SKM-1 (cell line): ENCODE measurements around the gene RNF183.
"Not testable (repeated sequence)": the region's sequence is repeated elsewhere in the genome, so short reads cannot be mapped to it uniquely, and the experiment has no call there.

Experiments used
- DNase-seq: peaks from one replicate; lab custom pipeline; 2025; ENCODE audit not compliant: unreplicated experiment; lab: John Stamatoyannopoulos, UW

RNF183 gene

GRCh38 chr9:113275157-113276131 is 27.7 kb downstream of the RNF183 start, which contains the start of the genes CDC26 and PRPF4:
Gene CDC26, minus strand, starts transcription at chr9:113275572. Its CDS starts 3,065 bp downstream, at chr9:113272507.
Gene PRPF4, plus strand, starts transcription at chr9:113275658. Its CDS starts 86 bp downstream, at chr9:113275744.
- DNase-seq: peak; percentile 38

- peak; percentile 36 for DNase-seq
Measured at GRCh38 chr9:113274474-113275156, 28.6 kb downstream of the RNF183 start.

- no peak for DNase-seq
Measured at GRCh38 chr9:113269871-113270270, 33.3 kb downstream of the RNF183 start.

GRCh38 chr9:113269355-113269754 is 33.8 kb downstream of the RNF183 start:
- DNase-seq: no peak

- DNase-seq: no peak
Measured at GRCh38 chr9:113267911-113268566, 35.1 kb downstream of the RNF183 start.

- DNase-seq: no peak
Measured at GRCh38 chr9:113266174-113266573, 37.0 kb downstream of the RNF183 start.

- no peak for DNase-seq
Measured at GRCh38 chr9:113261917-113262671, 41.1 kb downstream of the RNF183 start.

- no peak for DNase-seq
Measured at GRCh38 chr9:113258282-113258681, 44.9 kb downstream of the RNF183 start.

- no peak for DNase-seq
Measured at GRCh38 chr9:113257863-113258262, 45.3 kb downstream of the RNF183 start.

GRCh38 chr9:113255438-113255837 is 47.7 kb downstream of the RNF183 start:
- peak; percentile 13 for DNase-seq

- no peak for DNase-seq
Measured at GRCh38 chr9:113254991-113255390, 48.2 kb downstream of the RNF183 start.

- no peak for DNase-seq
Measured at GRCh38 chr9:113250807-113251206, 52.4 kb downstream of the RNF183 start.

- DNase-seq: not testable (repeated sequence)
Measured at GRCh38 chr9:113249661-113250060, 53.5 kb downstream of the RNF183 start.

GRCh38 chr9:113247640-113248039 is 55.5 kb downstream of the RNF183 start:
- DNase-seq: no peak
